SJSA1 (cell line): ENCODE measurements around the gene PABPN1L. TPM values are rescaled to one million over a fixed set of nuclear protein-coding genes. Genes with fewer than 3 reads are reported as not detected.

Experiments used
- DNase-seq, 2 experiments: peaks; one replicate each; pipeline ENCODE4 v3.0.0-alpha.2; 2015 to 2020; ENCODE audit warnings: low spot score in 2 of 2, low read depth in 1 of 2
- H3K27ac ChIP-seq: fragments of 250-450 bp; sonication (Bioruptor Pico); 2 replicates; pipeline ENCODE4 v1.5.1; 2020; ENCODE audit warnings: mild to moderate bottlenecking, moderate library complexity
- H3K27me3 ChIP-seq: fragments of 250-450 bp; sonication (Bioruptor Pico); replicated peaks from 2 replicates; pipeline ENCODE4 v1.5.1; 2020; ENCODE audit warnings: mild to moderate bottlenecking, moderate library complexity
- H3K36me3 ChIP-seq: fragments of 250-450 bp; sonication (Bioruptor Pico); 2 replicates; pipeline ENCODE4 v1.5.1; 2020; ENCODE audit warnings: mild to moderate bottlenecking
- H3K4me1 ChIP-seq: fragments of 250-450 bp; sonication (Bioruptor Pico); replicated peaks from 2 replicates; pipeline ENCODE4 v1.6.1; 2021; ENCODE audit warnings: mild to moderate bottlenecking
- H3K4me3 ChIP-seq: fragments of 250-450 bp; sonication (Bioruptor Pico); 2 replicates; pipeline ENCODE4 v1.5.1; 2020; ENCODE audit warnings: mild to moderate bottlenecking
- H3K9me3 ChIP-seq: fragments of 250-450 bp; sonication (Bioruptor Pico); replicated peaks from 2 replicates; pipeline ENCODE4 v1.5.1; 2020; ENCODE audit warnings: mild to moderate bottlenecking
- total RNA-seq: library from RNA; depleted of rRNA; stranded (reverse); fragments of >200 nt; shearing (Covaris generic); gene quantifications from 2 replicates; pipeline ENCODE4 v1.2.3, GENCODE V29; 2014

Gene PABPN1L
- total RNA-seq, 1 experiment from 2014 or later: not detected

GRCh38 chr16:88862968-88863367 is 3.5 kb downstream of the PABPN1L start:
- H3K27me3 ChIP-seq: no peaks in the 10 kb centered on the region
- DNase-seq: no peak
- H3K4me3 ChIP-seq: no peak overlapping the region
- H3K27ac ChIP-seq: no peak overlapping the region
- H3K36me3 ChIP-seq: peaks cover 27% of the 10 kb centered on the region
- no peaks in the 10 kb centered on the region for H3K9me3 ChIP-seq
- peaks cover 2% of the 10 kb centered on the region for H3K4me1 ChIP-seq

- Histone ChIP-seq H3K27me3 (no peaks in the 10 kb centered on the region), H3K4me1 (peaks cover 7% of the 10 kb centered on the region), H3K9me3 (no peaks in the 10 kb centered on the region), H3K4me3 (no peak overlapping the region), H3K27ac (no peak overlapping the region), H3K36me3 (peaks cover 31% of the 10 kb centered on the region)
- no peak for DNase-seq
Measured at GRCh38 chr16:88861359-88861758, 5.1 kb downstream of the PABPN1L start.

- H3K4me3 ChIP-seq: no peak overlapping the region
- peaks cover 13% of the 10 kb centered on the region for H3K4me1 ChIP-seq
- H3K9me3 ChIP-seq: no peaks in the 10 kb centered on the region
- DNase-seq: no peak
- H3K27ac ChIP-seq: no peak overlapping the region
- H3K36me3 ChIP-seq: peaks cover 32% of the 10 kb centered on the region
- no peaks in the 10 kb centered on the region for H3K27me3 ChIP-seq
Measured at GRCh38 chr16:88859381-88860091, 6.9 kb downstream of the PABPN1L start.

GRCh38 chr16:88857728-88858339 is 8.6 kb downstream of the PABPN1L start:
- Histone ChIP-seq H3K27me3 (no peaks in the 10 kb centered on the region), H3K4me3 (peak overlapping the region; percentile 80), H3K9me3 (no peaks in the 10 kb centered on the region), H3K27ac (no peak overlapping the region), H3K4me1 (peaks cover 26% of the 10 kb centered on the region), H3K36me3 (peaks cover 35% of the 10 kb centered on the region)
- DNase-seq: peak in 1 of 2 experiments; percentile 82

GRCh38 chr16:88856828-88857727 is 9.4 kb downstream of the PABPN1L start, which contains the start of the genes GALNS and TRAPPC2L:
Gene GALNS (minus strand): TSS chr16:88856947. CDS start chr16:88856877, 70 bp downstream.
Gene TRAPPC2L (plus strand): TSS chr16:88857127. CDS start chr16:88857151, 24 bp downstream.
- H3K36me3 ChIP-seq: peaks cover 35% of the 10 kb centered on the region

GRCh38 chr16:88856122-88856827 is 10.2 kb downstream of the PABPN1L start:
- peaks cover 39% of the 10 kb centered on the region for H3K36me3 ChIP-seq
- no peaks in the 10 kb centered on the region for H3K9me3 ChIP-seq
- H3K4me1 ChIP-seq: peaks cover 30% of the 10 kb centered on the region
- no peak for DNase-seq
- H3K27me3 ChIP-seq: no peaks in the 10 kb centered on the region
- no peak overlapping the region for H3K27ac ChIP-seq
- peak overlapping the region; percentile 80 for H3K4me3 ChIP-seq

More at GRCh38 chr16:88856828-88857727, 9.4 kb downstream of the PABPN1L start, which contains the start of the genes GALNS and TRAPPC2L:
- no peaks in the 10 kb centered on the region for H3K27me3 ChIP-seq
- peak within 1 kb of the TSS; percentile 40 for H3K27ac ChIP-seq
- peak; percentile 93 to 98 for DNase-seq
- H3K4me3 ChIP-seq: peak within 1 kb of the TSS; percentile 80
- H3K9me3 ChIP-seq: no peaks in the 10 kb centered on the region
- peaks cover 30% of the 10 kb centered on the region for H3K4me1 ChIP-seq

- Histone ChIP-seq H3K27me3 (no peaks in the 10 kb centered on the region), H3K36me3 (peaks cover 37% of the 10 kb centered on the region), H3K27ac (no peak overlapping the region), H3K4me3 (peak overlapping the region; percentile 80), H3K9me3 (no peaks in the 10 kb centered on the region), H3K4me1 (peaks cover 30% of the 10 kb centered on the region)
- DNase-seq: no peak
Measured at GRCh38 chr16:88855736-88856121, 10.7 kb downstream of the PABPN1L start.

- H3K27ac ChIP-seq: no peak overlapping the region
- H3K36me3 ChIP-seq: peaks cover 32% of the 10 kb centered on the region
- no peak overlapping the region for H3K4me3 ChIP-seq
- H3K4me1 ChIP-seq: peaks cover 30% of the 10 kb centered on the region
- no peaks in the 10 kb centered on the region for H3K9me3 ChIP-seq
- no peaks in the 10 kb centered on the region for H3K27me3 ChIP-seq
- DNase-seq: no peak
Measured at GRCh38 chr16:88855176-88855575, 11.3 kb downstream of the PABPN1L start.

GRCh38 chr16:88854306-88855111 is 12.0 kb downstream of the PABPN1L start:
- H3K27me3 ChIP-seq: no peaks in the 10 kb centered on the region
- no peak overlapping the region for H3K27ac ChIP-seq
- peaks cover 30% of the 10 kb centered on the region for H3K4me1 ChIP-seq
- H3K9me3 ChIP-seq: no peaks in the 10 kb centered on the region
- H3K36me3 ChIP-seq: peaks cover 31% of the 10 kb centered on the region
- DNase-seq: no peak
- H3K4me3 ChIP-seq: no peak overlapping the region

- peaks cover 20% of the 10 kb centered on the region for H3K36me3 ChIP-seq
- no peak overlapping the region for H3K4me3 ChIP-seq
- no peak overlapping the region for H3K27ac ChIP-seq
- peaks cover 30% of the 10 kb centered on the region for H3K4me1 ChIP-seq
- peak in 1 of 2 experiments; percentile 31 for DNase-seq
- H3K9me3 ChIP-seq: no peaks in the 10 kb centered on the region
- H3K27me3 ChIP-seq: no peaks in the 10 kb centered on the region
Measured at GRCh38 chr16:88853325-88853941, 13.0 kb downstream of the PABPN1L start.

GRCh38 chr16:88851616-88852015 is 14.8 kb downstream of the PABPN1L start:
- Histone ChIP-seq H3K9me3 (no peaks in the 10 kb centered on the region), H3K36me3 (peaks cover 18% of the 10 kb centered on the region), H3K27ac (no peak overlapping the region), H3K4me3 (no peak overlapping the region), H3K27me3 (no peaks in the 10 kb centered on the region), H3K4me1 (peaks cover 23% of the 10 kb centered on the region)
- DNase-seq: no peak

GRCh38 chr16:88850531-88851199 is 15.8 kb downstream of the PABPN1L start:
- H3K9me3 ChIP-seq: no peaks in the 10 kb centered on the region
- no peak for DNase-seq
- H3K27me3 ChIP-seq: no peaks in the 10 kb centered on the region
- no peak overlapping the region for H3K27ac ChIP-seq
- peaks cover 18% of the 10 kb centered on the region for H3K36me3 ChIP-seq
- peaks cover 17% of the 10 kb centered on the region for H3K4me1 ChIP-seq
- H3K4me3 ChIP-seq: no peak overlapping the region
